ENCODE results near the gene ST6GALNAC3. TPM values are rescaled to one million over a fixed set of nuclear protein-coding genes. Genes with fewer than 3 reads are reported as not detected.
"Not testable (repeated sequence)": the region's sequence is repeated elsewhere in the genome, so short reads cannot be mapped to it uniquely, and the experiment has no call there.

Gene ST6GALNAC3
- total RNA-seq, 1 donor from 2014 or later: 62.3 TPM

DNA sequence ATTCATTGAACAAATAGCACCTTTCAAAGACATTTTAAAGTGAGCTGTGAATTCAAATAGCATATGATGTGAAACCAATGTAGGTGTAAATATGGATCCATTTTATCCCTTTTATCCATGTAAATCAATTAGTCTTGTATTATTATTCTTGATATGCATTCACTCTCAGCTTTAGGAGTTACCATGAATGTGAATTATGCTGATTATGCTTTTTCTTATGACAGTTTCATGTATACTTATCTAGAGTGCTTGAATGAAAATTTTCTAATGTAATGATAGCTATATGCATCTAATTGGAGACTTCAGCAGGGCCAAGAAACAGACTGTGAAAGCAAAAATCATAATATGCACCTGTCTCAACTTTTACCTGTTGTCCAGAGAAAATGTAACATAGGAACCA, 566.2 kb downstream of the ST6GALNAC3 start:
- TF ChIP-seq, protein P1, sequence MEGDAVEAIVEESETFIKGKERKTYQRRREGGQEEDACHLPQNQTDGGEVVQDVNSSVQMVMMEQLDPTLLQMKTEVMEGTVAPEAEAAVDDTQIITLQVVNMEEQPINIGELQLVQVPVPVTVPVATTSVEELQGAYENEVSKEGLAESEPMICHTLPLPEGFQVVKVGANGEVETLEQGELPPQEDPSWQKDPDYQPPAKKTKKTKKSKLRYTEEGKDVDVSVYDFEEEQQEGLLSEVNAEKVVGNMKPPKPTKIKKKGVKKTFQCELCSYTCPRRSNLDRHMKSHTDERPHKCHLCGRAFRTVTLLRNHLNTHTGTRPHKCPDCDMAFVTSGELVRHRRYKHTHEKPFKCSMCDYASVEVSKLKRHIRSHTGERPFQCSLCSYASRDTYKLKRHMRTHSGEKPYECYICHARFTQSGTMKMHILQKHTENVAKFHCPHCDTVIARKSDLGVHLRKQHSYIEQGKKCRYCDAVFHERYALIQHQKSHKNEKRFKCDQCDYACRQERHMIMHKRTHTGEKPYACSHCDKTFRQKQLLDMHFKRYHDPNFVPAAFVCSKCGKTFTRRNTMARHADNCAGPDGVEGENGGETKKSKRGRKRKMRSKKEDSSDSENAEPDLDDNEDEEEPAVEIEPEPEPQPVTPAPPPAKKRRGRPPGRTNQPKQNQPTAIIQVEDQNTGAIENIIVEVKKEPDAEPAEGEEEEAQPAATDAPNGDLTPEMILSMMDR (IDR thresholded peaks at IDR 0.05; ENCODE audit: unreplicated experiment): no peak
- Mint-ChIP-seq H3K27me3 (ENCODE audit: low read depth) (no peaks in the 10 kb centered on the region), H3K27ac (no peak overlapping the region), H3K36me3 (peaks cover 9% of the 10 kb centered on the region), H3K4me1 (peaks cover 2% of the 10 kb centered on the region), H3K4me3 (no peak overlapping the region), H3K9me3 (peaks cover 25% of the 10 kb centered on the region)
- DNase-seq (ENCODE audit: low spot score in 2 of 2, unreplicated experiment in 2 of 2): no peak

GRCh38 chr1:76644139-76644538, 569.6 kb downstream of the ST6GALNAC3 start:
- TF ChIP-seq, protein P1 (IDR thresholded peaks at IDR 0.05; ENCODE audit: unreplicated experiment): no peak
- no peak overlapping the region for H3K4me3 Mint-ChIP-seq
- no peak overlapping the region for H3K27ac Mint-ChIP-seq
- no peak for DNase-seq (ENCODE audit: low spot score in 2 of 2, unreplicated experiment in 2 of 2)
- peaks cover 7% of the 10 kb centered on the region for H3K36me3 Mint-ChIP-seq
- H3K27me3 Mint-ChIP-seq (ENCODE audit: low read depth): no peaks in the 10 kb centered on the region
- peaks cover 2% of the 10 kb centered on the region for H3K4me1 Mint-ChIP-seq
- H3K9me3 Mint-ChIP-seq: peaks cover 39% of the 10 kb centered on the region

- H3K9me3 Mint-ChIP-seq: peaks cover 27% of the 10 kb centered on the region
- not testable (repeated sequence) for H3K27ac Mint-ChIP-seq; DNase-seq (ENCODE audit: low spot score in 2 of 2, unreplicated experiment in 2 of 2); H3K36me3 Mint-ChIP-seq; H3K4me3 Mint-ChIP-seq; H3K27me3 Mint-ChIP-seq (ENCODE audit: low read depth); H3K4me1 Mint-ChIP-seq
Observed at GRCh38 chr1:76652860-76653259, 578.3 kb downstream of the ST6GALNAC3 start.

DNA sequence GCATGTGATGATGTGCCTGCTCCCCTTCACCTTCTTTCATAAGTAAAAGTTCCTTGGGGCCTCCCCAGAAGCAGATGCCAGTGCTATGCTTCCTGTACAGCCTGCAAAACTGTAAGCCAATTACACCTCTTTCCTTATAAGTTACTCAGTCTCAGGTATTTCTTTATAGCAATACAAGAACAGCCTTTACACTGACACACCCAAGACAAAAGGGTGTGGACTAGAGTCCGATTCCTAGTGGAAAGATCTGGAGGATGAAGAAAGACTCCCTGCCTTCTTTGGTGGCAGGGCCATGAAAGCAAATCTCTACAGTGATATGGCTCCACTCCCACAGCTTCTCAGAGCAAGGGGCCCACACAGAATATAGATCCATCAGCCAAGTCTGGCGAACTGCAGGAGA, 583.1 kb downstream of the ST6GALNAC3 start:
- peaks cover 20% of the 10 kb centered on the region for H3K9me3 Mint-ChIP-seq
- no peak overlapping the region for H3K4me3 Mint-ChIP-seq
- peaks cover 4% of the 10 kb centered on the region for H3K27me3 Mint-ChIP-seq (ENCODE audit: low read depth)
- no peaks in the 10 kb centered on the region for H3K36me3 Mint-ChIP-seq
- no peaks in the 10 kb centered on the region for H3K4me1 Mint-ChIP-seq
- no peak overlapping the region for H3K27ac Mint-ChIP-seq
- TF ChIP-seq, protein P1 (IDR thresholded peaks at IDR 0.05; ENCODE audit: unreplicated experiment): no peak
- no peak for DNase-seq (ENCODE audit: low spot score in 2 of 2, unreplicated experiment in 2 of 2)

DNA sequence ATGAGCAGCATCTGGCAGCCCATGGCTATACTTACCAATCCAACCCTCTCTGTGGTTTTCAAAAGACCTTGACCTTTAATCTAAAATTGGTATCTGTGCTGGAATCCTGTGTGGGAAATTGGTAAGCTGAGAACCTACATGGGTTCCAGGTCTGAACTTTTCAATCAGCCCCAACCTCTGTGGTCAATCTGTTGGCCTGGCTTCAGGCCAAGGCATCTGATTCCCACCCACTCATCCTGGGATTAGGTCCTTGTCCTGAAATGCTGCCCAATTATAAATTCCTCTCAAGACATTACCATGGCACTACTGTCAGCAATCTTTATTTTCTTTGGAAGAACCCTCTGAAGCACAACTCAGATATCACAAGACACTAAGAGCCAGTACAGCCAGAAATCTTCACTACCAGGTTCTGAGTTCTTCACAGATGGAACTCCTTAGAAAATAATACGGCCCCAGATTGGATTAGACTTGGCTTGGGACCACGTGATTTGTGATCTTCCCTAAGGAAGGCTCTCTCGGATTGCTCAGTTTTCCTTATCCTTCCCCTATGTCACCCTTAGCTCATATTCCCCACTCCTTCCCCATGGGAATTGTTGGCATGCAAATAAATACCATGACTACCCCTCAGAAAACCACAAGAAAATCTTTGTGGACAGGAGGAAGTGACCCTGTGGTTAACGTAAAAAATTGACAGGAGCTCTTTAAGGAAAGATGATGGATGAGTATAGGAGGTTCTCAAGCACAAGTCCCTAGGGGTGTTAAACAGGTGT, 584.8 kb downstream of the ST6GALNAC3 start:
- TF ChIP-seq, protein P1 (IDR thresholded peaks at IDR 0.05; ENCODE audit: unreplicated experiment): no peak
- H3K9me3 Mint-ChIP-seq: peaks cover 28% of the 10 kb centered on the region
- DNase-seq (ENCODE audit: low spot score in 2 of 2, unreplicated experiment in 2 of 2): no peak
- H3K36me3 Mint-ChIP-seq: no peaks in the 10 kb centered on the region
- no peak overlapping the region for H3K4me3 Mint-ChIP-seq
- no peak overlapping the region for H3K27ac Mint-ChIP-seq
- no peaks in the 10 kb centered on the region for H3K4me1 Mint-ChIP-seq
- peaks cover 4% of the 10 kb centered on the region for H3K27me3 Mint-ChIP-seq (ENCODE audit: low read depth)

- no peaks in the 10 kb centered on the region for H3K4me1 Mint-ChIP-seq
- H3K27me3 Mint-ChIP-seq (ENCODE audit: low read depth): peaks cover 4% of the 10 kb centered on the region
- H3K4me3 Mint-ChIP-seq: no peak overlapping the region
- H3K27ac Mint-ChIP-seq: no peak overlapping the region
- TF ChIP-seq, protein P1 (IDR thresholded peaks at IDR 0.05; ENCODE audit: unreplicated experiment): no peak
- H3K36me3 Mint-ChIP-seq: no peaks in the 10 kb centered on the region
- H3K9me3 Mint-ChIP-seq: peaks cover 29% of the 10 kb centered on the region
- DNase-seq (ENCODE audit: low spot score in 2 of 2, unreplicated experiment in 2 of 2): no peak
Observed at GRCh38 chr1:76661531-76661930, 587.0 kb downstream of the ST6GALNAC3 start.

Measured in mesothelial cell of epicardium (in vitro differentiated cells).